Body of pancreas (tissue), 4 donors: ENCODE data around the gene NIPAL3. TPM values are rescaled to one million over a fixed set of nuclear protein-coding genes. Genes with fewer than 3 reads are reported as not detected.
A peak's percentile ranks its signal among the peaks of the same experiment; 100 is the strongest.

Source experiments
- ATAC-seq: fragments of 150-250 bp; one replicate; pipeline ENCODE4 v1.9.1; 2016
- DNase-seq, 4 donors: peaks; one replicate each; pipeline ENCODE4 v3.0.0-alpha.2; 2019
- H3K27ac ChIP-seq, 4 donors: fragments of 200-600 bp; sonication (generic); 1 replicate in 3 of 4; 2 replicates in 1 of 4; pipeline versions ENCODE4 v1.5.1 to v1.6.1; 2016 to 2019; ENCODE audit warnings: mild to moderate bottlenecking in 1 of 4, mixed read lengths in 1 of 4, moderate library complexity in 1 of 4
- H3K27me3 ChIP-seq, 2 donors: fragments of 200-600 bp; sonication (generic); one replicate each; pipeline ENCODE4 v1.6.0; 2016; ENCODE audit warnings: mild to moderate bottlenecking in 1 of 2
- H3K36me3 ChIP-seq, 2 donors: fragments of 200-600 bp; sonication (generic); replicated peaks in 1 of 2; 2 replicates each; pipeline ENCODE4 v1.5.1; 2016; ENCODE audit warnings: low read depth in 2 of 2; ENCODE audit not compliant: insufficient read depth in 1 of 2
- H3K4me1 ChIP-seq: fragments of 200-600 bp; sonication (generic); one replicate; pipeline ENCODE4 v1.6.0; 2016
- H3K4me3 ChIP-seq, 2 donors: fragments of 200-600 bp; sonication (generic); 1 replicate in 1 of 2; 2 replicates in 1 of 2; pipeline ENCODE4 v1.5.1; 2016 to 2019
- H3K9me3 ChIP-seq, 3 donors: fragments of 200-600 bp; sonication (generic); 1 replicate in 2 of 3; 2 replicates in 1 of 3; pipeline ENCODE4 v1.5.1; 2016
- CTCF ChIP-seq, 7 experiments: fragments of 450-650 bp in 4 of 7; fragments of 200-600 bp in 3 of 7; sonication (generic) in 3 of 7; IDR thresholded peaks; one replicate each; pipeline ENCODE4 v1.5.1; 2016 to 2019; ENCODE audit warnings: antibody characterized with exemption in 7 of 7
- POLR2A ChIP-seq, 3 donors: fragments of 450-650 bp; IDR thresholded peaks; one replicate each; pipeline ENCODE4 v1.6.1; 2016; ENCODE audit warnings: antibody characterized with exemption in 3 of 3, mild to moderate bottlenecking in 2 of 3
- WGBS, 2 donors: methylation state at CpG; one replicate each; pipeline ENCODE4 v1.1.5; 2017; 5-methylcytosine and 5-hydroxymethylcytosine counted together
- intact Hi-C: fragments of 100-400 bp; cut with DNase I; formaldehyde crosslinking; loops from one replicate; pipeline ENCODE4 v1.15.1; 2023
- total RNA-seq, 2 donors: library from RNA; depleted of rRNA; stranded (reverse); fragments of >200 nt; gene quantifications; one replicate each; pipeline ENCODE4 v1.1.0, GENCODE V29; 2016

The NIPAL3 gene
- total RNA-seq, 2 donors from 2014 or later = 36.8 to 65.9 TPM

GRCh38 chr1:24481101-24481500 lies 65.5 kb downstream of the NIPAL3 start:
- Histone ChIP-seq H3K27ac (peak overlapping the region in 1 of 4 donors; percentile 35), H3K4me3 (no peak overlapping the region), H3K36me3 (no peaks in the 10 kb centered on the region), H3K9me3 (no peaks in the 10 kb centered on the region), H3K4me1 (no peaks in the 10 kb centered on the region), H3K27me3 (no peaks in the 10 kb centered on the region)
- TF ChIP-seq POLR2A (IDR thresholded peaks at IDR 0.05) = no peak
- no peak for TF ChIP-seq CTCF (IDR thresholded peaks at IDR 0.05)
- no peak for ATAC-seq
- WGBS, 2 donors = 67 to 76% methylated on average over 2 of the region's 2 CpGs
- DNase-seq = peak in 1 of 4 donors; percentile 38
- intact Hi-C loops = no loop called here

GRCh38 chr1:24481843-24482610 lies 66.4 kb downstream of the NIPAL3 start:
- H3K36me3 ChIP-seq = no peaks in the 10 kb centered on the region
- no peak for DNase-seq
- H3K27me3 ChIP-seq = no peaks in the 10 kb centered on the region
- intact Hi-C loops = no loop called here
- WGBS, 2 donors = 87 to 89% methylated on average over 13 to 16 of the region's 16 CpGs
- H3K9me3 ChIP-seq = no peaks in the 10 kb centered on the region
- H3K27ac ChIP-seq = peak overlapping the region in 1 of 4 donors; percentile 35
- no peak for TF ChIP-seq POLR2A (IDR thresholded peaks at IDR 0.05)
- no peak for TF ChIP-seq CTCF (IDR thresholded peaks at IDR 0.05)
- no peaks in the 10 kb centered on the region for H3K4me1 ChIP-seq
- ATAC-seq = no peak
- H3K4me3 ChIP-seq = no peak overlapping the region

GRCh38 chr1:24483441-24483840 lies 67.8 kb downstream of the NIPAL3 start:
- WGBS, 2 donors = 25 to 59% methylated on average over 5 of the region's 5 CpGs
- no peaks in the 10 kb centered on the region for H3K4me1 ChIP-seq
- H3K27me3 ChIP-seq = no peaks in the 10 kb centered on the region
- intact Hi-C loops = no loop called here
- H3K36me3 ChIP-seq = no peaks in the 10 kb centered on the region
- peak in 3 of 4 donors; percentile 21 to 64 (median 46) for DNase-seq
- H3K9me3 ChIP-seq = no peaks in the 10 kb centered on the region
- no peak overlapping the region for H3K4me3 ChIP-seq
- peak; percentile 65 for ATAC-seq
- TF ChIP-seq POLR2A (IDR thresholded peaks at IDR 0.05) (no peak), CTCF (IDR thresholded peaks at IDR 0.05) (no peak)
- H3K27ac ChIP-seq = peak overlapping the region in 2 of 4 donors; percentile 2 to 28

- Histone ChIP-seq H3K27me3 (no peaks in the 10 kb centered on the region), H3K4me1 (no peaks in the 10 kb centered on the region), H3K27ac (no peak overlapping the region), H3K4me3 (no peak overlapping the region), H3K9me3 (no peaks in the 10 kb centered on the region), H3K36me3 (no peaks in the 10 kb centered on the region)
- intact Hi-C loops = no loop called here
- DNase-seq (no peak), ATAC-seq (no peak)
- TF ChIP-seq POLR2A (IDR thresholded peaks at IDR 0.05) = no peak
- TF ChIP-seq CTCF (IDR thresholded peaks at IDR 0.05) = no peak
- 85% methylated on average over 4 of the region's 4 CpGs for WGBS, 2 donors
Observed at GRCh38 chr1:24484199-24484598, 68.6 kb downstream of the NIPAL3 start.
